HG03108 (cell line): Measurements from ENCODE around the gene ZNF441.
"Not testable (repeated sequence)": the region's sequence is repeated elsewhere in the genome, so short reads cannot be mapped to it uniquely, and the experiment has no call there.

ENCODE experiments used
- ATAC-seq: cut with Tn5 transposase; IDR thresholded peaks from one replicate; pipeline ENCODE4 v1.9.1; 2021; ENCODE audit warnings: moderate library complexity; ENCODE audit not compliant: unreplicated experiment

The ZNF441 gene

GRCh38 chr19:11776669-11777068, 9.9 kb downstream of the ZNF441 start:
- ATAC-seq: not testable (repeated sequence)

GRCh38 chr19:11780431-11781020, 13.7 kb downstream of the ZNF441 start:
- ATAC-seq: no peak

GRCh38 chr19:11781295-11782057, 14.7 kb downstream of the ZNF441 start:
- ATAC-seq: no peak

GRCh38 chr19:11783767-11784166, 17.0 kb downstream of the ZNF441 start:
- no peak for ATAC-seq

GRCh38 chr19:11784356-11784755, 17.6 kb downstream of the ZNF441 start:
- ATAC-seq: no peak

GRCh38 chr19:11787536-11787935, 20.7 kb downstream of the ZNF441 start:
- no peak for ATAC-seq

GRCh38 chr19:11792942-11793341, 26.1 kb downstream of the ZNF441 start:
- no peak for ATAC-seq

- peak; percentile 51 for ATAC-seq
These were observed 30.7 kb downstream of the ZNF441 start for GRCh38 chr19:11797491-11797890.

- peak; percentile 95 for ATAC-seq
These were observed 31.9 kb downstream of the ZNF441 start, which contains the start of gene ZNF491 for GRCh38 chr19:11798391-11799330. ZNF491 (plus strand) TSS chr19:11798523; CDS start chr19:11805954, 7,431 bp downstream.

GRCh38 chr19:11806354-11807098, 39.7 kb downstream of the ZNF441 start:
- no peak for ATAC-seq

GRCh38 chr19:11807099-11807380, 40.2 kb downstream of the ZNF441 start:
- ATAC-seq: no peak

- ATAC-seq: peak; percentile 37
These were observed 46.9 kb downstream of the ZNF441 start for GRCh38 chr19:11813703-11814028.

- ATAC-seq: peak; percentile 98
These were observed 47.4 kb downstream of the ZNF441 start, which contains the start of gene ZNF440 for GRCh38 chr19:11814029-11814699. ZNF440 (plus strand) TSS chr19:11814273; CDS start chr19:11814448, 175 bp downstream.

GRCh38 chr19:11814700-11815035, 47.9 kb downstream of the ZNF441 start:
- no peak for ATAC-seq

- no peak for ATAC-seq
These were observed 54.8 kb downstream of the ZNF441 start for GRCh38 chr19:11821474-11822109.

- ATAC-seq: not testable (repeated sequence)
These were observed 62.4 kb downstream of the ZNF441 start for GRCh38 chr19:11828957-11829876.

GRCh38 chr19:11832253-11832912, 65.6 kb downstream of the ZNF441 start:
- ATAC-seq: no peak

- no peak for ATAC-seq
These were observed 66.7 kb downstream of the ZNF441 start for GRCh38 chr19:11833541-11833940.
